K562 (cell line): ENCODE measurements around the gene CADPS2. TPM values are rescaled to one million over a fixed set of nuclear protein-coding genes. Genes with fewer than 3 reads are reported as not detected.

ENCODE experiments used
- EZH2 ChIP-seq: IDR thresholded peaks from 2 replicates; pipeline ENCODE4 v1.6.1; 2012; ENCODE audit warnings: low read depth, mild to moderate bottlenecking, inconsistent platforms, low read length, borderline replicate concordance
- FOS ChIP-seq: IDR thresholded peaks from 3 replicates; pipeline ENCODE4 v1.6.1; 2011; ENCODE audit not compliant: insufficient read length; ENCODE audit errors: extremely low read depth
- FOXO4 ChIP-seq: fragments of 450-650 bp; formaldehyde crosslinking; IDR thresholded peaks from 2 replicates; pipeline ENCODE4 v1.4.0; 2020; ENCODE audit warnings: mild to moderate bottlenecking, moderate library complexity
- RBM14 ChIP-seq: fragments of 200-400 bp; formaldehyde crosslinking; IDR thresholded peaks from 2 replicates; pipeline ENCODE4 v1.6.1; 2018; ENCODE audit warnings: low read depth, mild to moderate bottlenecking, low read length, moderate library complexity, borderline replicate concordance; ENCODE audit not compliant: insufficient read depth
- SPI1 ChIP-seq: IDR thresholded peaks from 2 replicates; pipeline ENCODE4 v1.6.1; 2011; ENCODE audit warnings: low read depth, low read length, control low read depth, borderline replicate concordance
- TAL1 ChIP-seq: fragments of 450-650 bp; IDR thresholded peaks from 2 replicates; pipeline ENCODE4 v1.6.1; 2016; ENCODE audit warnings: mild to moderate bottlenecking
- TEAD4 ChIP-seq, 2 experiments: sonication (generic) in 1 of 2; formaldehyde crosslinking in 1 of 2; IDR thresholded peaks; 2 replicates each; pipeline versions ENCODE4 v1.6.1 to v1.8.0; 2012 to 2022; ENCODE audit warnings: borderline replicate concordance in 1 of 2, inconsistent platforms in 1 of 2, low read length in 1 of 2, mild to moderate bottlenecking in 1 of 2, missing genetic modification reagents in 1 of 2
- TFAM ChIP-seq: fragments of 250-450 bp; sonication (Bioruptor Pico); conservative IDR thresholded peaks from 2 replicates; pipeline ENCODE4 v1.5.0; 2021; ENCODE audit warnings: mild to moderate bottlenecking, moderate library complexity
- TOE1 ChIP-seq, 2 experiments: fragments of 450-650 bp in 1 of 2; sonication (generic) in 1 of 2; formaldehyde crosslinking in 1 of 2; IDR thresholded peaks; 2 replicates each; pipeline versions ENCODE4 v1.7.1 to v1.8.0; 2016 to 2022; ENCODE audit warnings: borderline replicate concordance in 2 of 2, mild to moderate bottlenecking in 2 of 2, antibody characterized with exemption in 1 of 2, inconsistent platforms in 1 of 2, low read depth in 1 of 2, missing genetic modification reagents in 1 of 2, moderate library complexity in 1 of 2
- XRCC3 ChIP-seq: fragments of 450-650 bp; IDR thresholded peaks from 2 replicates; pipeline ENCODE4 v1.6.1; 2017; ENCODE audit warnings: mild to moderate bottlenecking, moderate library complexity
- ZKSCAN3 ChIP-seq: fragments of 250-450 bp; sonication (Bioruptor Pico); IDR thresholded peaks from 2 replicates; pipeline ENCODE4 v1.4.0; 2020
- ZNF696 ChIP-seq: fragments of 250-450 bp; sonication (Bioruptor Pico); conservative IDR thresholded peaks from 2 replicates; pipeline ENCODE4 v1.4.0; 2020; ENCODE audit warnings: mild to moderate bottlenecking, moderate library complexity
- polyA plus RNA-seq, 8 experiments: library from polyadenylated mRNA; depleted of rRNA in 4 of 8; stranded (reverse) in 5 of 8; unstranded in 3 of 8; fragments of >200 nt; fragmentation: Nextera tagmentation in 2 of 8; fragmentation: Illumina TruSeq in 1 of 8; extraction: Ambion mirVana in 2 of 8; extraction: Trizol in 1 of 8; gene quantifications; 2 replicates each; pipeline versions ENCODE4 v1.2.1 to v1.2.3, GENCODE V29; 2011 to 2014; ENCODE audit warnings: inconsistent platforms in 1 of 8, missing spikeins in 1 of 8
- total RNA-seq, 7 experiments: library from RNA; depleted of rRNA in 6 of 7; stranded (reverse); fragments of >200 nt in 6 of 7; fragmentation: Illumina TruSeq in 2 of 7; extraction: Trizol in 2 of 7; gene quantifications; 2 replicates each; pipeline versions ENCODE4 v1.2.1 to v1.2.3, GENCODE V29; 2011 to 2021; ENCODE audit warnings: low replicate concordance in 1 of 7

The CADPS2 gene
- total and polyA plus RNA-seq, 9 of the 15 experiments (the other 6 are each of a cell fraction or from before 2014, with no cell fraction given): 0.03 to 0.14 (median 0.04) TPM; not detected in 1

GRCh38 chr7:122827763-122828162 lies 58.5 kb downstream of the CADPS2 start (continued):
- no peak for TF ChIP-seq SPI1
- TF ChIP-seq FOXO4: no peak
- TF ChIP-seq TOE1 (IDR thresholded peaks at IDR 0.05; ENCODE audit: borderline replicate concordance): no peak
- TF ChIP-seq TOE1 (CRISPR knock-in tag; IDR thresholded peaks at IDR 0.05; ENCODE audit: borderline replicate concordance, low read depth): no peak
- no peak for TF ChIP-seq TEAD4 (IDR thresholded peaks at IDR 0.05; ENCODE audit: low read length)
- TF ChIP-seq TEAD4 (CRISPR knock-in tag; IDR thresholded peaks at IDR 0.05; ENCODE audit: borderline replicate concordance): no peak
- TF ChIP-seq TAL1: no peak
- no peak for TF ChIP-seq EZH2
- no peak for TF ChIP-seq ZKSCAN3 (CRISPR knock-in tag)
- no peak for TF ChIP-seq ZNF696
- TF ChIP-seq XRCC3: no peak
- TF ChIP-seq TFAM: no peak
- no peak for TF ChIP-seq FOS
- no peak for TF ChIP-seq RBM14
